Lower lobe of right lung (tissue), 2 donors: Measurements from ENCODE around the gene ABCF1. TPM values are rescaled to one million over a fixed set of nuclear protein-coding genes. Genes with fewer than 3 reads are reported as not detected.
"Not testable (repeated sequence)": the region's sequence is repeated elsewhere in the genome, so short reads cannot be mapped to it uniquely, and the experiment has no call there.

ENCODE experiments used
- ATAC-seq, 2 donors: fragments of 200-7000 bp; cut with Tn5 transposase; one replicate each; pipeline ENCODE4 v1.9.1; 2020 to 2022; ENCODE audit warnings: mild to moderate bottlenecking in 2 of 2, moderate library complexity in 2 of 2
- DNase-seq: peaks from one replicate; pipeline ENCODE4 v3.0.0-alpha.2; 2020
- H3K27ac ChIP-seq: fragments of 200-600 bp; one replicate; pipeline ENCODE4 v1.8.0; 2022
- H3K27me3 ChIP-seq: fragments of 200-600 bp; one replicate; pipeline ENCODE4 v1.8.0; 2022; ENCODE audit warnings: low read depth
- H3K36me3 ChIP-seq: fragments of 200-600 bp; one replicate; pipeline ENCODE4 v1.8.0; 2022; ENCODE audit warnings: mild to moderate bottlenecking
- H3K4me1 ChIP-seq: fragments of 200-600 bp; one replicate; pipeline ENCODE4 v1.8.0; 2022
- H3K4me3 ChIP-seq: fragments of 200-600 bp; one replicate; pipeline ENCODE4 v1.8.0; 2022; ENCODE audit warnings: mild to moderate bottlenecking
- H3K9me3 ChIP-seq: fragments of 200-600 bp; one replicate; pipeline ENCODE4 v1.8.0; 2022
- intact Hi-C: fragments of 100-400 bp; cut with DNase I; formaldehyde crosslinking; loops from one replicate; pipeline ENCODE4 v1.11.0; 2022
- long read RNA-seq: library from polyadenylated mRNA; unstranded; transcript quantifications from one replicate; pipeline ENCODE4 v2.0.0, GENCODE V29; 2021
- total RNA-seq: library from RNA; stranded (reverse); fragmentation: NEBNext Ultra II Directional; extraction: Animal tissue kit (Norgen Biotek cat#: 25700); gene quantifications from one replicate; pipeline ENCODE4 v1.2.1, GENCODE V29; 2021
- TF ChIP-seq, protein P1 (sequence below): fragments of 200-600 bp; IDR thresholded peaks from one replicate; pipeline ENCODE4 v1.8.0; 2022; ENCODE audit warnings: antibody characterized with exemption, mild to moderate bottlenecking
- donor health status: DM: no; HTN: yes; CAD: no; lungs with severe emphysema.

Gene ABCF1
- total RNA-seq, result 40.0 TPM
- long read RNA-seq, transcript ABCF1-201 (25 exons, 3,481 nt), result major isoform, 10 of 82 reads
- long read RNA-seq, partial matches to known transcripts, result 35 of 82 reads
- long read RNA-seq, other reads (novel, unspliced or antisense), result 36 of 82 reads

DNA sequence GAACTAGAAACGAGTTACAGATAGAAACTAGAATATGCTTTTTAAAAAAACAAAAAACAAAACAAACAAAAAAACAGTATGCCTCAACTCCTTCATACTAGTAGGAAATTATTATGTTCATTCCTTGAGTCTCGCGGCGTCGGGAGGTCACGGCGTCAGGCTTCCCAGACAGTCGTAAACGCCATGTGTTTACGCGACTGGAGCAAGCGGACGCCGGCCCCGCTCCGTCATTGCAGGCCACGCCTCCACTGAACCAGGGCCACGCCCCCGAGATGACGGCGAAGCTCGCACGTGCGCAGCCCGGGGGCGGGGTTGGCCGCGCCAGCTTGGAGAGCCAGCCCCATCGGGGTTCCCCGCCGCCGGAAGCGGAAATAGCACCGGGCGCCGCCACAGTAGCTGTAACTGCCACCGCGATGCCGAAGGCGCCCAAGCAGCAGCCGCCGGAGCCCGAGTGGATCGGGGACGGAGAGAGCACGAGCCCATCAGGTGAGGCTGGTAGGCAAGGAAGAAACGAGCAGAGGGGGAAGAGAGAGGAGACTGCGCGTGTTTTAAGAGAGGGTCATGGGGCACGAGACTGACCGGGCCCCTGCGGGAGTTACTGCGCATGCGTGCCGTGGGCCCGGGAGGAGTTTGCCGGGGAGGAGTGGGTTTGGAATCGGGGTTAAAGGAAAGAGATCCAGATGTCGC lies at the start of gene ABCF1:
TSS of gene ABCF1 (plus strand) at position 368 of the 687 bp plus-strand sequence. CDS start at position 414, 46 bp downstream.
- TF ChIP-seq, protein P1, sequence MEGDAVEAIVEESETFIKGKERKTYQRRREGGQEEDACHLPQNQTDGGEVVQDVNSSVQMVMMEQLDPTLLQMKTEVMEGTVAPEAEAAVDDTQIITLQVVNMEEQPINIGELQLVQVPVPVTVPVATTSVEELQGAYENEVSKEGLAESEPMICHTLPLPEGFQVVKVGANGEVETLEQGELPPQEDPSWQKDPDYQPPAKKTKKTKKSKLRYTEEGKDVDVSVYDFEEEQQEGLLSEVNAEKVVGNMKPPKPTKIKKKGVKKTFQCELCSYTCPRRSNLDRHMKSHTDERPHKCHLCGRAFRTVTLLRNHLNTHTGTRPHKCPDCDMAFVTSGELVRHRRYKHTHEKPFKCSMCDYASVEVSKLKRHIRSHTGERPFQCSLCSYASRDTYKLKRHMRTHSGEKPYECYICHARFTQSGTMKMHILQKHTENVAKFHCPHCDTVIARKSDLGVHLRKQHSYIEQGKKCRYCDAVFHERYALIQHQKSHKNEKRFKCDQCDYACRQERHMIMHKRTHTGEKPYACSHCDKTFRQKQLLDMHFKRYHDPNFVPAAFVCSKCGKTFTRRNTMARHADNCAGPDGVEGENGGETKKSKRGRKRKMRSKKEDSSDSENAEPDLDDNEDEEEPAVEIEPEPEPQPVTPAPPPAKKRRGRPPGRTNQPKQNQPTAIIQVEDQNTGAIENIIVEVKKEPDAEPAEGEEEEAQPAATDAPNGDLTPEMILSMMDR, result no peak
- H3K9me3 ChIP-seq, result no peaks in the 10 kb centered on the region
- peak within 1 kb of the TSS; percentile 90 for H3K27ac ChIP-seq
- intact Hi-C loops, result no loop called here
- ATAC-seq (peak; percentile 99 to 100), DNase-seq (peak; percentile 99)
- H3K4me3 ChIP-seq, result peak within 1 kb of the TSS; percentile 95
- H3K36me3 ChIP-seq, result peaks cover under 1% of the 10 kb centered on the region
- no peaks in the 10 kb centered on the region for H3K27me3 ChIP-seq
- H3K4me1 ChIP-seq, result peaks cover 41% of the 10 kb centered on the region

DNA sequence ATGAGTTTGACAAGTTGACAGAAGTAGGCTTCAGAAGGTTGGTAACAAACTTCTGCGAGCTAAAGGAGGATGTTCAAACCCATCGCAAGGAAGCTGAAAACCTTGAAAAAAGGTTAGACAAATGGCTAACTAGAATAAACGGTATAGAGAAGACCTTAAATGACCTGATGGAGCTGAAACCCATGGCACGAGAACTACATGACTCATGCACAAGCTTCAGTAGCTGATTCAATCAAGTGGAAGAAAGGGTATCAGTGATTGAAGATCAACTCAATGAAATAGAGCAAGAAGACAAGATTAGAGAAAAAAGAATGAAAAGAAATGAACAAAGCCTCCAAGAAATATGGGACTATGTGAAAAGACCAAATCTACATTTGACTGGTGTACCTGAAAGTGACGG lies 49.3 kb upstream of the ABCF1 start:
- H3K27ac ChIP-seq, H3K9me3 ChIP-seq, H3K27me3 ChIP-seq, DNase-seq, H3K36me3 ChIP-seq, intact Hi-C loops, H3K4me3 ChIP-seq, ATAC-seq: not testable (repeated sequence)
- peaks cover 18% of the 10 kb centered on the region for H3K4me1 ChIP-seq

DNA sequence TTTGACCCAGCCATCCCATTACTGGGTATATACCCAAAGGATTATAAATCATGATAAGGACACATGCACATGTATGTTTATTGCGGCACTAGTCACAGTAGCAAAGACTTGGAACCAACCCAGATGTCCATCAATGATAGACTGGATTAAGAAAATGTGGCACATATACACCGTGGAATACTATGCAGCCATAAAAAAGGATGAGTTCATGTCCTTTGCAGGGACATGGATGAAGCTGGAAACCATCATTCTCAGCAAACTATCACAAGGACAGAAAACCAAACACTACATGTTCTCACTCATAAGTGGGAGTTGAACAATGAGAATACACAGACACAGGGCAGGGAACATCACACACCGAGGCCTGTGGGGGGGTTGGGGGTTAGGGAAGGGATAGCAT lies 44.8 kb upstream of the ABCF1 start:
- ATAC-seq, H3K9me3 ChIP-seq, H3K4me3 ChIP-seq, H3K27ac ChIP-seq, intact Hi-C loops, DNase-seq, H3K27me3 ChIP-seq, H3K36me3 ChIP-seq: not testable (repeated sequence)
- H3K4me1 ChIP-seq, result peaks cover 13% of the 10 kb centered on the region

DNA sequence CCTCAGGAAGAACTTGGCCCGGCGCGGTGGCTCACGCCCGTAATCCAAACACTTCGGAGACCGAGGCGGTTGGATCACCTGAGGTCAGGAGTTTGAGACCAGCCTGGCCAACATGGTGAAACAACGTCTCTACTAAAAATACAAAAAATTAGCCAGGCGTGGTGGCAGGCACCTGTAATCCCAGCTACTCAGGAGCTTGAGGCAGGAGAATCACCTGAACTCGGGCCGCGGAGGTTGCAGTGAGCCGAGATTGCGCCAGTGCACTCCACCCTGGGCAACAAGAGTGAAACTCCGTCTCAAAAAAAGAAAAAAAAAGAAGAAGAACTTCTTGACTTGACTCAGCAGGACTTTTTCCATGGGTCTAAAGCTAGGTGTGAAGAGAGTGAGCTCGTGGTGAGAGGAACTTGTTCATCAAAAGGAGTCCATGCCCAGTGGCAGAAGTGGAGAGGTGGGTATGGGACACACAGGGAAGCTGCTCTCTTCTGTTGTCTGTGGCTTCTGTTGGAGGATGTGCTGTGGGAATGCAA lies 41.8 kb upstream of the ABCF1 start:
- H3K36me3 ChIP-seq, H3K27me3 ChIP-seq, H3K4me3 ChIP-seq, intact Hi-C loops, H3K9me3 ChIP-seq: not testable (repeated sequence)
- DNase-seq, result peak; percentile 54
- Histone ChIP-seq H3K27ac (peak overlapping the region; percentile 26), H3K4me1 (peaks cover 23% of the 10 kb centered on the region)
- peak; percentile 10 to 46 for ATAC-seq

DNA sequence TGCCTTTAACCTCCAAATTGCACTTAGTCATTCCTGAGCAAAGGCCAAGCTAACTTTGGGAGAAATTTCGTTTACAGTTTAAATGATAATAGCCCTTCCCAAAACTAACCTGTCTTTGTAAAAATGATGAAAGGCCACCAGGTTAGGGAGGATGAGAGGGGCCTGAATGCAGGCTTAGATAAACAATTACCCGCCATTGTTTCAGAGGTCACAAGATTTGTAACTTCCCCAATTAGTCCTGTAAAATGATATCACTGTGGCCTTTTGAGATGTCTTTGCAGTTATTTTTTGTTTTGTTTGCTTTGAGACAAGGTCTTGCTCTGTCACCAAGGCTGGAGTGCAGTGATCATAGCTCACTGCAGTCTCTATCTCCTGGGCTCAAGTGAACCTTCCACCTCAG lies 41.2 kb upstream of the ABCF1 start:
- TF ChIP-seq, protein P1, result no peak
- Histone ChIP-seq H3K27ac (peak overlapping the region; percentile 26), H3K27me3 (no peaks in the 10 kb centered on the region), H3K36me3 (no peaks in the 10 kb centered on the region), H3K4me1 (peaks cover 23% of the 10 kb centered on the region), H3K9me3 (no peaks in the 10 kb centered on the region), H3K4me3 (no peak overlapping the region)
- intact Hi-C loops, result no loop called here
- ATAC-seq (no peak), DNase-seq (no peak)

DNA sequence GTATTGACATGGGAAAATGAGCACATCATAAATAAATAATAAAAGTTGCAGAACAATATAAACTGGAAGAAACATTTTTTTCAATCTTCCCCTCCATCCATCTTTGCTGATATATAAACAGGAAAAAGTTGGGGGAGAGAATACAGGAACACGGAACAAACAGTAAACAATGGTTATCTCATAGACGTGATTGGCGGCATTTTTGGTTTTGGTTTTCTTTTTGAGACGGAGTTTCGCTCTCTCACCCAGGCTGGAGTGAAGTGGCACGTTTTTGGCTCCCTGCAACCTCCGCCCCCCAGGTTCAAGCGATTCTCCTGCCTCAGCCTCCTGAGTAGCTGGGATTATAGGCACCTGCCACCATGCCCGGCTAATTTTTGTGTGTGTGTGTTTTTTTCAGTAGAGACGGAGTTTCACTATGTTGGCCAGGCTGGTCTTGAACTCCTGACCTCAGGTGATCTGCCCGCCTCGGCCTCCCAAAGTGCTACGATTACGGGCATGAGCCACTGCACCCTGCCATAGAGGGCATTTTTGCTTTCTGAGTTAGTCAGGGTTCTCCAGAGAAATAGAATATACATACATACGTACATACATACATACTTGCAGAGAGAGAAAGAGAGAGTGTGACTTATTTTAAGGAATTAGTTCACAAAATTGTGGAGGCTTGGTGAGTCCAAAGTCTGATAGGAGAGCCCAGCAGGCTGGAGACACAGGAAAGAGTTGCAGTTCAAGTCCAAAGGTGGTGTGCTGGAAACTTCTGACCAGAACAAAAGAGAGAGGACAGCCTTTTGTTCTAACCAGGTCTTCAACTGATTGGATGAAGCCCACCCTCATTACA lies 37.6 kb upstream of the ABCF1 start:
- no peak for DNase-seq
- Histone ChIP-seq H3K27ac (peak overlapping the region; percentile 25), H3K36me3 (no peaks in the 10 kb centered on the region), H3K9me3 (no peaks in the 10 kb centered on the region), H3K4me1 (peaks cover 13% of the 10 kb centered on the region), H3K27me3 (no peaks in the 10 kb centered on the region), H3K4me3 (no peak overlapping the region)
- ATAC-seq, result no peak
- TF ChIP-seq, protein P1, result no peak
- intact Hi-C loops, result no loop called here
